Thyroid gland (tissue), 4 donors: ENCODE measurements around the gene NNT. TPM values are rescaled to one million over a fixed set of nuclear protein-coding genes. Genes with fewer than 3 reads are reported as not detected.
A peak's percentile ranks its signal among the peaks of the same experiment; 100 is the strongest.

Source experiments
- DNase-seq, 2 donors: peaks; one replicate each; pipeline ENCODE4 v3.0.0-alpha.2; 2019
- H3K27ac ChIP-seq, 3 donors: fragments of 200-600 bp; sonication (generic); 1 replicate in 2 of 3; 2 replicates in 1 of 3; pipeline ENCODE4 v1.5.1; 2016 to 2019; ENCODE audit warnings: mild to moderate bottlenecking in 1 of 3, moderate library complexity in 1 of 3
- H3K27me3 ChIP-seq: fragments of 200-600 bp; sonication (generic); one replicate; pipeline ENCODE4 v1.5.1; 2019
- H3K36me3 ChIP-seq, 2 donors: fragments of 200-600 bp; sonication (generic); one replicate each; pipeline ENCODE4 v1.5.1; 2016 to 2019
- H3K4me1 ChIP-seq, 2 donors: fragments of 200-600 bp; sonication (generic); one replicate each; pipeline ENCODE4 v1.5.1; 2017 to 2019
- H3K4me3 ChIP-seq, 3 donors: fragments of 200-600 bp; sonication (generic); replicated peaks in 1 of 3; 1 replicate in 2 of 3; 2 replicates in 1 of 3; pipeline ENCODE4 v1.5.1; 2016; ENCODE audit warnings: mild to moderate bottlenecking in 1 of 3
- H3K9me3 ChIP-seq: fragments of 200-600 bp; sonication (generic); one replicate; pipeline ENCODE4 v1.5.1; 2017
- POLR2A ChIP-seq, 2 donors: fragments of 450-650 bp; IDR thresholded peaks; one replicate each; pipeline ENCODE4 v1.6.1; 2017; ENCODE audit warnings: antibody characterized with exemption in 2 of 2, mild to moderate bottlenecking in 2 of 2, moderate library complexity in 1 of 2
- WGBS, 2 donors: methylation state at CpG; one replicate each; pipeline ENCODE4 v1.1.5; 2017; 5-methylcytosine and 5-hydroxymethylcytosine counted together
- intact Hi-C: fragments of 100-400 bp; cut with DNase I; formaldehyde crosslinking; loops from one replicate; pipeline ENCODE4 v1.15.1; 2023
- total RNA-seq, 4 donors: library from RNA; depleted of rRNA; stranded (reverse); fragments of >200 nt; gene quantifications; one replicate each; pipeline ENCODE4 v1.2.3, GENCODE V29; 2016
- TF ChIP-seq, protein P1 (sequence below), 6 experiments: fragments of 200-600 bp in 3 of 6; fragments of 450-650 bp in 3 of 6; sonication (generic) in 3 of 6; IDR thresholded peaks; one replicate each; pipeline ENCODE4 v1.5.1; 2016 to 2019; ENCODE audit warnings: antibody characterized with exemption in 6 of 6, mild to moderate bottlenecking in 2 of 6, inconsistent platforms in 1 of 6, moderate library complexity in 1 of 6

Gene NNT
- total RNA-seq, 4 donors from 2014 or later: 95.7 to 125 (median 104) TPM

- H3K27me3 ChIP-seq: no peaks in the 10 kb centered on the region
- no peaks in the 10 kb centered on the region for H3K9me3 ChIP-seq
- intact Hi-C loops: no loop called here
- H3K27ac ChIP-seq: no peak overlapping the region
- H3K36me3 ChIP-seq: no peaks in the 10 kb centered on the region
- no peak overlapping the region for H3K4me3 ChIP-seq
- H3K4me1 ChIP-seq: peaks cover 12 to 14% of the 10 kb centered on the region in 2 donors
- TF ChIP-seq, protein P1, sequence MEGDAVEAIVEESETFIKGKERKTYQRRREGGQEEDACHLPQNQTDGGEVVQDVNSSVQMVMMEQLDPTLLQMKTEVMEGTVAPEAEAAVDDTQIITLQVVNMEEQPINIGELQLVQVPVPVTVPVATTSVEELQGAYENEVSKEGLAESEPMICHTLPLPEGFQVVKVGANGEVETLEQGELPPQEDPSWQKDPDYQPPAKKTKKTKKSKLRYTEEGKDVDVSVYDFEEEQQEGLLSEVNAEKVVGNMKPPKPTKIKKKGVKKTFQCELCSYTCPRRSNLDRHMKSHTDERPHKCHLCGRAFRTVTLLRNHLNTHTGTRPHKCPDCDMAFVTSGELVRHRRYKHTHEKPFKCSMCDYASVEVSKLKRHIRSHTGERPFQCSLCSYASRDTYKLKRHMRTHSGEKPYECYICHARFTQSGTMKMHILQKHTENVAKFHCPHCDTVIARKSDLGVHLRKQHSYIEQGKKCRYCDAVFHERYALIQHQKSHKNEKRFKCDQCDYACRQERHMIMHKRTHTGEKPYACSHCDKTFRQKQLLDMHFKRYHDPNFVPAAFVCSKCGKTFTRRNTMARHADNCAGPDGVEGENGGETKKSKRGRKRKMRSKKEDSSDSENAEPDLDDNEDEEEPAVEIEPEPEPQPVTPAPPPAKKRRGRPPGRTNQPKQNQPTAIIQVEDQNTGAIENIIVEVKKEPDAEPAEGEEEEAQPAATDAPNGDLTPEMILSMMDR (IDR thresholded peaks at IDR 0.05): no peak
- no peak for TF ChIP-seq POLR2A (IDR thresholded peaks at IDR 0.05)
- 94 to 96% methylated on average over 1 of the region's 1 CpG for WGBS, 2 donors
- no peak for DNase-seq
Measured at GRCh38 chr5:43639566-43639965, 36.6 kb downstream of the NNT start.

DNA sequence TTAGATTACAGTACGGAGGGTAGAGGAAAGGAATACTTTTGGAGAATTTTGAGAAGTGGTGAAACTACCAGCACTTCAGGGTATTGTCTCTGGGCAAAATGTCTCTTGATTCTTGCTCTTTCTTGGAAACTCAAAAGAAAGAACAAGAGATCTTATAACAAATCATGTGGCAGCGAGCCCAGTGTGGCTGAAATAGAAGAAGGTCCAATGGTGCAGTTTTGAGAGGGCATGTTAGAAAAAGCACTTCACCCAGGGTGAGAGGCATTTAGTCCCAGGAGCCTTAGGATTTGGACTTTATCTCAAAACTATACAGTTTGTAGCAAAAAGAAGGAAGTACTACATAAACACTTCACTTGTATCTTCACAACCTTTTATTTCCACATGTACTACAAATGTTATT is 39.4 kb downstream of the NNT start:
- Histone ChIP-seq H3K4me3 (no peak overlapping the region), H3K27ac (no peak overlapping the region), H3K9me3 (no peaks in the 10 kb centered on the region), H3K4me1 (peaks cover 12 to 14% of the 10 kb centered on the region in 2 donors), H3K36me3 (peaks cover 0 to 14% of the 10 kb centered on the region in 2 donors), H3K27me3 (no peaks in the 10 kb centered on the region)
- WGBS, 2 donors: 40 to 49% methylated on average over 2 of the region's 2 CpGs
- intact Hi-C loops: no loop called here
- TF ChIP-seq, protein P1 (IDR thresholded peaks at IDR 0.05): no peak
- peak; percentile 72 for DNase-seq

GRCh38 chr5:43643327-43643726 is 40.3 kb downstream of the NNT start:
- Histone ChIP-seq H3K27me3 (no peaks in the 10 kb centered on the region), H3K36me3 (peaks cover 0 to 20% of the 10 kb centered on the region in 2 donors), H3K9me3 (no peaks in the 10 kb centered on the region), H3K27ac (no peak overlapping the region), H3K4me1 (peaks cover 12 to 14% of the 10 kb centered on the region in 2 donors), H3K4me3 (no peak overlapping the region)
- 98% methylated on average over 1 of the region's 1 CpG for WGBS, 2 donors
- no peak for DNase-seq
- TF ChIP-seq, protein P1 (IDR thresholded peaks at IDR 0.05): no peak
- TF ChIP-seq POLR2A (IDR thresholded peaks at IDR 0.05): no peak
- intact Hi-C loops: no loop called here

DNA sequence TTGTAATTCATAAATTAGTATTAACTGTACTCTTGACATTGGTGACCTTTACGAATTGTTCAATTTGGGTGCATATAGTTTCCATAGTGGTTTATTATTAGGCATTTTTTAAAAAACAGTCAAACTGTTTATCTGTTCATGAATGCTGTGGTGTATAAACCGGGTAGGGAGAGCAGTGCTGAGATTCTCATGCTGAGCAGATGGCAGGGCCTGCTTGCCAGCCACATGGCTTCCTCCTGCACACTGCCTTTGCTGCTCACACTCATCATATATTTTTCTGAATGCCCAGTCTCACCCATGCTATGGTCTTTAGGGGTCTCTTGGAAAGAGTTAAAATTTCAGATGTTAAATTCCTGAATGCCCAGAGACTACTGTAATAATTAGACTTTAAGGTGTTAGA is 40.8 kb downstream of the NNT start:
- 93 to 98% methylated on average over 2 of the region's 2 CpGs for WGBS, 2 donors

DNA sequence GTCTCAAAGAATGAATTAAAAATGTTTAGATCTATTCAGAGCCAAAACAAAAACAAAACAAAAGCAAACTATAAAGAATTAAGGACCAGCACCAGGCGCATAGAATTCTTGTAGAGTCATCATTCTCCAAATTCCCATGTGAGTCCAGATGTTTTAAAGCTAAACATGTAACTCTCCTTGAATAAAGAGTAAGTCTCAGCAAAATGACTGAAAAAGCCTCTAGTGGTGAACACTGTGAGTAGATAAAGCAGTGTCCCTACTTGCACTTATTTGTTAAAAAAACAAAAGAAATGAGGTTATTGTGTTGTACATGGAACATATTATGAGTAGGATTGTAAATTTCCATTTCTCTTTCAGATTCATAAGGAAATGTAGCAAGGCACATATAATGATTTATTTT is 44.0 kb downstream of the NNT start:
- Histone ChIP-seq H3K4me3 (no peak overlapping the region), H3K4me1 (peaks cover 5 to 18% of the 10 kb centered on the region in 2 donors), H3K9me3 (no peaks in the 10 kb centered on the region), H3K27ac (no peak overlapping the region), H3K36me3 (peaks cover 10 to 38% of the 10 kb centered on the region in 2 donors), H3K27me3 (no peaks in the 10 kb centered on the region)
- no peak for TF ChIP-seq POLR2A (IDR thresholded peaks at IDR 0.05)
- TF ChIP-seq, protein P1 (IDR thresholded peaks at IDR 0.05): no peak
- intact Hi-C loops: no loop called here
- 82 to 85% methylated on average over 1 of the region's 1 CpG for WGBS, 2 donors
- DNase-seq: no peak

More for the DNA sequence above, 40.8 kb downstream of the NNT start:
- TF ChIP-seq, protein P1 (IDR thresholded peaks at IDR 0.05): no peak
- no peak for TF ChIP-seq POLR2A (IDR thresholded peaks at IDR 0.05)
- Histone ChIP-seq H3K4me1 (peaks cover 12 to 16% of the 10 kb centered on the region in 2 donors), H3K4me3 (no peak overlapping the region), H3K27me3 (no peaks in the 10 kb centered on the region), H3K36me3 (peaks cover 0 to 20% of the 10 kb centered on the region in 2 donors), H3K9me3 (no peaks in the 10 kb centered on the region), H3K27ac (no peak overlapping the region)
- no peak for DNase-seq
- intact Hi-C loops: no loop called here
